HG03571 (cell line): ENCODE results near the gene EIF4A3.
A peak's percentile ranks its signal among the peaks of the same experiment; 100 is the strongest.

Experiments used
- ATAC-seq: cut with Tn5 transposase; IDR thresholded peaks from one replicate; pipeline ENCODE4 v1.9.1; 2021; ENCODE audit not compliant: unreplicated experiment

EIF4A3 gene

GRCh38 chr17:80147035-80147822 lies at the start of gene EIF4A3:
EIF4A3 (minus strand) TSS chr17:80147128; CDS start chr17:80146961, 167 bp downstream.
- ATAC-seq = peak; percentile 70

GRCh38 chr17:80196652-80197051 lies 49.7 kb upstream of the EIF4A3 start:
- no peak for ATAC-seq

- no peak for ATAC-seq
These were observed 49.0 kb upstream of the EIF4A3 start for GRCh38 chr17:80195671-80196529.

GRCh38 chr17:80195141-80195540 lies 48.2 kb upstream of the EIF4A3 start:
- ATAC-seq = no peak

GRCh38 chr17:80191865-80192661 lies 45.1 kb upstream of the EIF4A3 start:
- ATAC-seq = no peak

- ATAC-seq = no peak
These were observed 44.3 kb upstream of the EIF4A3 start for GRCh38 chr17:80191192-80191591.

- no peak for ATAC-seq
These were observed 43.8 kb upstream of the EIF4A3 start for GRCh38 chr17:80190716-80191115.

GRCh38 chr17:80189611-80190010 lies 42.7 kb upstream of the EIF4A3 start:
- no peak for ATAC-seq

GRCh38 chr17:80187515-80187941 lies 40.6 kb upstream of the EIF4A3 start:
- ATAC-seq = no peak

GRCh38 chr17:80187090-80187489 lies 40.2 kb upstream of the EIF4A3 start:
- no peak for ATAC-seq

- ATAC-seq = no peak
These were observed 39.0 kb upstream of the EIF4A3 start for GRCh38 chr17:80185968-80186367.

GRCh38 chr17:80184423-80184714 lies 37.4 kb upstream of the EIF4A3 start:
- no peak for ATAC-seq

- ATAC-seq = no peak
These were observed 36.9 kb upstream of the EIF4A3 start for GRCh38 chr17:80183581-80184422.

GRCh38 chr17:80182845-80183223 lies 35.9 kb upstream of the EIF4A3 start:
- no peak for ATAC-seq

- no peak for ATAC-seq
These were observed 35.4 kb upstream of the EIF4A3 start for GRCh38 chr17:80182118-80182844.

- ATAC-seq = no peak
These were observed 34.5 kb upstream of the EIF4A3 start for GRCh38 chr17:80181431-80181830.

- ATAC-seq = no peak
These were observed 33.3 kb upstream of the EIF4A3 start for GRCh38 chr17:80180192-80180591.

GRCh38 chr17:80177986-80178595 lies 31.2 kb upstream of the EIF4A3 start:
- no peak for ATAC-seq

- ATAC-seq = no peak
These were observed 29.8 kb upstream of the EIF4A3 start for GRCh38 chr17:80176757-80177156.
